Smooth muscle cell (in vitro differentiated cells): ENCODE results near the gene FTCDNL1. TPM values are rescaled to one million over a fixed set of nuclear protein-coding genes. Genes with fewer than 3 reads are reported as not detected.

ENCODE experiments used
- DNase-seq: peaks from one replicate; lab custom pipeline; 2025; ENCODE audit not compliant: unreplicated experiment; lab: John Stamatoyannopoulos, UW
- H2AFZ ChIP-seq: fragments of 200-600 bp; sonication (generic); 2 replicates; pipeline ENCODE4 v1.6.0; 2016; ENCODE audit warnings: antibody characterized with exemption, low read depth, mild to moderate bottlenecking
- H3F3A ChIP-seq: fragments of 200-600 bp; sonication (generic); 2 replicates; pipeline ENCODE4 v1.6.0; 2017; ENCODE audit warnings: antibody characterized with exemption, low read depth
- H3K27ac ChIP-seq: fragments of 200-600 bp; sonication (generic); 2 replicates; pipeline ENCODE4 v1.5.1; 2016; ENCODE audit warnings: low read depth, mild to moderate bottlenecking
- H3K27me3 ChIP-seq: fragments of 200-600 bp; sonication (generic); 2 replicates; pipeline ENCODE4 v1.6.1; 2016; ENCODE audit warnings: low read depth, mild to moderate bottlenecking
- H3K36me3 ChIP-seq: fragments of 200-600 bp; sonication (generic); 2 replicates; pipeline ENCODE4 v1.5.1; 2016; ENCODE audit warnings: low read depth
- H3K4me1 ChIP-seq: fragments of 200-600 bp; sonication (generic); 2 replicates; pipeline ENCODE4 v1.5.1; 2016; ENCODE audit warnings: low read depth
- H3K4me2 ChIP-seq: fragments of 200-600 bp; sonication (generic); 2 replicates; pipeline ENCODE4 v1.6.0; 2016; ENCODE audit warnings: mild to moderate bottlenecking
- H3K4me3 ChIP-seq: fragments of 200-600 bp; sonication (generic); 2 replicates; pipeline ENCODE4 v1.5.1; 2016; ENCODE audit warnings: mild to moderate bottlenecking
- H3K79me2 ChIP-seq: fragments of 200-600 bp; sonication (generic); 2 replicates; pipeline ENCODE4 v1.6.0; 2016; ENCODE audit warnings: low read depth, mild to moderate bottlenecking
- H3K9ac ChIP-seq: fragments of 200-600 bp; sonication (generic); 2 replicates; pipeline ENCODE4 v1.6.0; 2016; ENCODE audit warnings: low read depth
- H3K9me3 ChIP-seq: fragments of 200-600 bp; sonication (generic); replicated peaks from 2 replicates; pipeline ENCODE4 v1.5.1; 2016; ENCODE audit warnings: low read depth
- H4K20me1 ChIP-seq: fragments of 200-600 bp; sonication (generic); 2 replicates; pipeline ENCODE4 v1.6.0; 2016; ENCODE audit warnings: low read depth
- WGBS: methylation state at CpG from one replicate; pipeline ENCODE4 v1.1.7; 2016; ENCODE audit warnings: low lambda C conversion rate; 5-methylcytosine and 5-hydroxymethylcytosine counted together
- polyA plus RNA-seq: library from polyadenylated mRNA; unstranded; fragments of >200 nt; fragmentation: Nextera tagmentation; extraction: Ambion mirVana; gene quantifications from 2 replicates; pipeline ENCODE4 v1.2.1, GENCODE V29; 2016
- total RNA-seq: library from RNA; depleted of rRNA; stranded (reverse); fragments of >200 nt; gene quantifications from 2 replicates; pipeline ENCODE4 v1.2.3, GENCODE V29; 2014
- TF ChIP-seq, protein P1 (sequence below): fragments of 200-600 bp; sonication (generic); IDR thresholded peaks from 2 replicates; pipeline ENCODE4 v1.5.1; 2017; ENCODE audit warnings: borderline replicate concordance, mild to moderate bottlenecking, antibody characterized with exemption; ENCODE audit not compliant: insufficient read depth, poor library complexity, severe bottlenecking

Gene FTCDNL1
- total and polyA plus RNA-seq, 2 experiments from 2014 or later, result 0.66 TPM; not detected in 1

GRCh38 chr2:199798831-199799580, 52.0 kb downstream of the FTCDNL1 start:
- no peaks in the 10 kb centered on the region for H3K27me3 ChIP-seq
- H3K4me1 ChIP-seq, result no peaks in the 10 kb centered on the region
- no peaks in the 10 kb centered on the region for H3K36me3 ChIP-seq
- no peaks in the 10 kb centered on the region for H3F3A ChIP-seq
- H3K4me2 ChIP-seq, result no peak overlapping the region
- TF ChIP-seq, protein P1, sequence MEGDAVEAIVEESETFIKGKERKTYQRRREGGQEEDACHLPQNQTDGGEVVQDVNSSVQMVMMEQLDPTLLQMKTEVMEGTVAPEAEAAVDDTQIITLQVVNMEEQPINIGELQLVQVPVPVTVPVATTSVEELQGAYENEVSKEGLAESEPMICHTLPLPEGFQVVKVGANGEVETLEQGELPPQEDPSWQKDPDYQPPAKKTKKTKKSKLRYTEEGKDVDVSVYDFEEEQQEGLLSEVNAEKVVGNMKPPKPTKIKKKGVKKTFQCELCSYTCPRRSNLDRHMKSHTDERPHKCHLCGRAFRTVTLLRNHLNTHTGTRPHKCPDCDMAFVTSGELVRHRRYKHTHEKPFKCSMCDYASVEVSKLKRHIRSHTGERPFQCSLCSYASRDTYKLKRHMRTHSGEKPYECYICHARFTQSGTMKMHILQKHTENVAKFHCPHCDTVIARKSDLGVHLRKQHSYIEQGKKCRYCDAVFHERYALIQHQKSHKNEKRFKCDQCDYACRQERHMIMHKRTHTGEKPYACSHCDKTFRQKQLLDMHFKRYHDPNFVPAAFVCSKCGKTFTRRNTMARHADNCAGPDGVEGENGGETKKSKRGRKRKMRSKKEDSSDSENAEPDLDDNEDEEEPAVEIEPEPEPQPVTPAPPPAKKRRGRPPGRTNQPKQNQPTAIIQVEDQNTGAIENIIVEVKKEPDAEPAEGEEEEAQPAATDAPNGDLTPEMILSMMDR, result no peak
- no peaks in the 10 kb centered on the region for H3K9me3 ChIP-seq
- no peak for DNase-seq
- 63% methylated on average over 10 of the region's 10 CpGs for WGBS
- no peak overlapping the region for H2AFZ ChIP-seq
- H4K20me1 ChIP-seq, result no peaks in the 10 kb centered on the region
- H3K79me2 ChIP-seq, result no peaks in the 10 kb centered on the region
- H3K27ac ChIP-seq, result no peak overlapping the region
- H3K4me3 ChIP-seq, result no peak overlapping the region
- H3K9ac ChIP-seq, result no peak overlapping the region

DNA sequence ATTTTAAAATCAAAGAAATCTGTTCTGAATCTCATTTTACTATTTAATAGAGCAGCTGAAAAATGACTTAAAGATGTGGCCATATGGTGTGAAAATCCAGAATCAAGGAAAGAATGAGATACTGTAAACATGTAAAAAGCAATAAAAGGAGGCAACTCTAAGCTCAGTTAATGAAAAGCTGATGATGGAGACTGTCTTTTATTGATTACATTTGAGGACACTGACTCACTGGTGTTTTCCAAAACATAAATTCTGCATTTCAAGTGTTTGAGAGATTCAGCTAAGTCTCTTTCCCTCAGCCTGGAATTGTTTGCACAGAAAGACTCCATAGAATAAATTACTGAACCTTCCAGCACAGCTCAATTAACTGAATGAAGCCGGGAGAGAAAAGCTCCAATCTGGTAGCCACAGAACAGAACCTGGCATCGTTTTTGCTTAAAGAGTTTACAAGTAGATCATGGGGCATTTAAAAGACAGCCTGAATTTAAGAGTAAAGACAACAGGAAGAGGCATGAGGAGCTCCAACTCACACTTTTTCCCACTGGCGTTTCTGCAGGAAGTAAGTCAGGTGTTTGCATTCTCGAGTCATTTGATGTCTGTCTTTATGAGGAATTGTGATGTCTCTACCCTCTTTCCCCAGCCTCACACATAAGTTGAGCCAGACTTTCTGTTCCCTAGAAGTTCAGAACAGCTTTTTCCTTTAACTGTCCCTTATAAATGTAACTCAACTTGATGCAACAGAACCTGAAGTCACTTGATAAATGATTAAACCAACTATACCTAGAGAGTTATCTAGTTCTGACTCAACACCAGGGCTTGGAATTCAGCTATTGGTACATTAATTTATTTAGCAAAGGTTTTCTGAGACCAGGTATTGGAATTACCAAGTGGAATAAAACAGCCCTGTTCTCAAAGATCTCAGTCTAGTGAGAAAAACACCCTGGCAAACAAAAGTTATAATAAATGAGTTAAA, 53.3 kb downstream of the FTCDNL1 start:
- H3K9ac ChIP-seq, result no peak overlapping the region
- WGBS, result 61% methylated on average over 4 of the region's 4 CpGs
- DNase-seq, result no peak
- H3F3A ChIP-seq, result no peaks in the 10 kb centered on the region
- no peak overlapping the region for H2AFZ ChIP-seq
- TF ChIP-seq, protein P1, result no peak
- no peak overlapping the region for H3K4me3 ChIP-seq
- H3K27ac ChIP-seq, result no peak overlapping the region
- H4K20me1 ChIP-seq, result no peaks in the 10 kb centered on the region
- no peaks in the 10 kb centered on the region for H3K36me3 ChIP-seq
- H3K4me2 ChIP-seq, result no peak overlapping the region
- H3K4me1 ChIP-seq, result no peaks in the 10 kb centered on the region
- no peaks in the 10 kb centered on the region for H3K27me3 ChIP-seq
- no peaks in the 10 kb centered on the region for H3K79me2 ChIP-seq
- H3K9me3 ChIP-seq, result no peaks in the 10 kb centered on the region

DNA sequence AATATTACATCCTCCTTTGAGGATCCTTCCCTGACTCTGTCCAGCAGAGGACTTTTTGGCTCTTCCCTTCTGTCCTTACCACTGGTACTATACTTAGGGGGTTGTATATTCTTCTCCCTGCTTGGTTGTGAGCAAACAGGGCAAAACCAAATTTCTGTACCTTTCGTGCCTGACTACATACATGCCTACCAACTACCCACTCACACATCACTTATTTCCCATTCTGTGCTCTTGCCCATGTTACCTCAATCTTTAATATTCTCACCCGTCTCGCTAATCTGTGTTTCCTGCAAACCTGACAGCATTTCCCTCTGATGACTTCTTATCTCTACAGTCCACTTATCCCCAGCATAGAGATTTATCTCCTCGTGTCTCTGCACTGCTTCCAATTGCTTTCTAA, 58.6 kb downstream of the FTCDNL1 start:
- TF ChIP-seq, protein P1, result no peak
- no peak for DNase-seq
- 67% methylated on average over 4 of the region's 4 CpGs for WGBS
- Histone ChIP-seq H3K4me3 (no peak overlapping the region), H3K9me3 (no peaks in the 10 kb centered on the region), H3F3A (no peaks in the 10 kb centered on the region), H3K79me2 (no peaks in the 10 kb centered on the region), H3K27ac (no peak overlapping the region), H3K36me3 (no peaks in the 10 kb centered on the region), H3K4me2 (no peak overlapping the region), H3K9ac (no peak overlapping the region), H3K4me1 (no peaks in the 10 kb centered on the region), H2AFZ (no peak overlapping the region), H4K20me1 (no peaks in the 10 kb centered on the region), H3K27me3 (no peaks in the 10 kb centered on the region)
